SK-N-MC (cell line): Measurements from ENCODE around the gene RBM20.

Experiments
- EZH2 ChIP-seq: fragments of 200-600 bp; sonication (generic); IDR thresholded peaks from one replicate; pipeline ENCODE4 v1.6.1; 2017; ENCODE audit warnings: antibody characterized with exemption
- FOXP2 ChIP-seq: optimal IDR thresholded peaks from 2 replicates; pipeline ENCODE3; 2011; ENCODE audit warnings: mild to moderate bottlenecking, moderate library complexity; ENCODE audit not compliant: insufficient read depth; ENCODE audit errors: extremely low read length, control extremely low read depth
- POLR2AphosphoS5 ChIP-seq: IDR thresholded peaks from 2 replicates; pipeline ENCODE4 v1.6.1; 2012; ENCODE audit warnings: mild to moderate bottlenecking, low read depth, low read length, borderline replicate concordance

DNA sequence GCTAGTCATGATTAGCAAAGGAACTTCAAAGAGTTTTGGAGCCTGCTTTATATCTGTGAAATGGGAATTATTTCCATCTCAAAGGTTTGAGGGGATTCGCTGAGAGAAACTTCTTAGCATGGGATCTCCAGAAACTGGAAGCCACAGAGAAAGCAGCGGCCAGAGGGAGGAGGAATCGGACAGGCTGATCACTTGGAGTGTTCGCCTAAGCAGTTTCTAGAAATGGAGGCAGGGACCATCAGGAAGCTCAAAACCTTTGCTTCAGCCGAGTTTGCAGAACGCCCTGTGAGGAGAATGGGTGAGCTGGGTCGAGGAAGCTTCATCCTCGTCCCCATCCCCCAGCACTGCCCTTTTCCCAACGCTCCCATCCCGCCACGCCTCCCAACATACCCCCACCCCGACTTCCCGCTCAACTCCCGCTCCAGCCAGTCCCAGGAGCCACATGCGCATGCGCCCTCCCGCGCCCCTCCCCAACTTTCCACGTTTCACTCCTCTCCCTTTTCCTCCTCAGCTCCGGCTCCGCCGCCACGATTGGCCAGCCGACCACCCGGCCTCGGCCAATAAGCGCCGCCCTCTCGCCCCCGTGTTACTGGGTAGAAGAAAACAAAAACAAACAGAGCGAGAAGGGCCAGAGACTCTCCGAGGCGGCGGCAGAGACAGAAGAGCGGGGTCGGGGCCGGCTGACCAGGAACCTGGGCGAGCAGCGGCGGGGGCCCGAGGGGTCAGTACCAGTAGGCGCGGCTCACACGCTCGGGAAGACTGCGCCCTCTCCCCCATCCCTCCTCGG, 227.4 kb downstream of the RBM20 start, which contains the start of gene PDCD4:
- TF ChIP-seq EZH2 (no peak), POLR2AphosphoS5 (peak; percentile 53; the same call in 1 of the 2 replicates), FOXP2 (no peak)
